Spleen (tissue), 11 donors: ENCODE data around the gene ROR1. TPM values are rescaled to one million over a fixed set of nuclear protein-coding genes. Genes with fewer than 3 reads are reported as not detected.

Source experiments
- DNase-seq: peaks from one replicate; pipeline ENCODE4 v3.0.0-alpha.2; 2020
- H3K27ac ChIP-seq, 8 donors: fragments of 200-600 bp; sonication (generic) in 7 of 8; 1 replicate in 4 of 8; 2 replicates in 4 of 8; pipeline versions ENCODE4 v1.5.0 to v1.8.0; 2016 to 2021; ENCODE audit warnings: inconsistent platforms in 4 of 8, mild to moderate bottlenecking in 4 of 8, moderate library complexity in 1 of 8
- H3K27me3 ChIP-seq, 7 donors: fragments of 200-600 bp; sonication (generic) in 6 of 7; replicated peaks in 1 of 7; 1 replicate in 4 of 7; 2 replicates in 3 of 7; pipeline versions ENCODE4 v1.5.0 to v1.8.0; 2016 to 2021; ENCODE audit warnings: inconsistent platforms in 3 of 7, mild to moderate bottlenecking in 1 of 7
- H3K36me3 ChIP-seq, 6 donors: fragments of 200-600 bp; sonication (generic) in 5 of 6; 1 replicate in 4 of 6; 2 replicates in 2 of 6; pipeline versions ENCODE4 v1.5.0 to v1.8.0; 2016 to 2021; ENCODE audit warnings: inconsistent platforms in 2 of 6
- H3K4me1 ChIP-seq, 6 donors: fragments of 200-600 bp; sonication (generic) in 5 of 6; 1 replicate in 3 of 6; 2 replicates in 3 of 6; pipeline versions ENCODE4 v1.5.0 to v1.8.0; 2016 to 2021; ENCODE audit warnings: inconsistent platforms in 3 of 6
- H3K4me3 ChIP-seq, 8 donors: fragments of 200-600 bp; sonication (generic) in 7 of 8; 1 replicate in 4 of 8; 2 replicates in 4 of 8; pipeline versions ENCODE4 v1.5.0 to v1.8.0; 2016 to 2021; ENCODE audit warnings: inconsistent platforms in 4 of 8, mild to moderate bottlenecking in 4 of 8, moderate library complexity in 2 of 8
- H3K9me3 ChIP-seq, 8 donors: fragments of 200-600 bp; sonication (generic) in 7 of 8; 1 replicate in 4 of 8; 2 replicates in 4 of 8; pipeline versions ENCODE4 v1.5.0 to v1.8.0; 2016 to 2021; ENCODE audit warnings: inconsistent platforms in 4 of 8
- POLR2A ChIP-seq, 3 donors: fragments of 450-650 bp; IDR thresholded peaks; one replicate each; pipeline ENCODE4 v1.5.1; 2017; ENCODE audit warnings: antibody characterized with exemption in 3 of 3, mild to moderate bottlenecking in 1 of 3
- POLR2AphosphoS5 ChIP-seq, 3 donors: sonication (generic); formaldehyde crosslinking; IDR thresholded peaks; one replicate each; pipeline ENCODE4 v1.5.1; 2017; ENCODE audit warnings: antibody characterized with exemption in 3 of 3
- WGBS, 5 donors: extraction: QIAGEN DNeasy Blood & Tissue Kit in 3 of 5; methylation state at CpG; one replicate each; pipeline versions ENCODE4 v1.1.5 to v1.1.7; 2013 to 2018; 5-methylcytosine and 5-hydroxymethylcytosine counted together
- intact Hi-C: fragments of 100-400 bp; cut with DNase I; formaldehyde crosslinking; loops from one replicate; pipeline ENCODE4 v1.15.0; 2023; ENCODE audit warnings: low total_unique reads
- polyA plus RNA-seq, 3 donors: library from polyadenylated mRNA; stranded (reverse); fragments of 200-250 nt; gene quantifications; one replicate each; pipeline ENCODE4 v1.2.1, GENCODE V29; 2013
- total RNA-seq, 7 donors: library from RNA; depleted of rRNA in 3 of 7; stranded (reverse); fragments of >200 nt in 3 of 7; fragmentation: NEBNext Ultra II Directional in 4 of 7; extraction: Animal tissue kit (Norgen Biotek cat#: 25700) in 4 of 7; gene quantifications; one replicate each; pipeline versions ENCODE4 v1.1.0 to v1.2.1, GENCODE V29; 2016 to 2021
- TF ChIP-seq, protein P1 (sequence below), 11 experiments: fragments of 200-600 bp in 7 of 11; fragments of 450-650 bp in 4 of 11; sonication (generic) in 4 of 11; IDR thresholded peaks in 8 of 11; conservative IDR thresholded peaks in 3 of 11; 1 replicate in 7 of 11; 2 replicates in 4 of 11; pipeline versions ENCODE4 v1.4.0 to v1.8.0; 2016 to 2021; ENCODE audit warnings: antibody characterized with exemption in 11 of 11, inconsistent platforms in 4 of 11, mild to moderate bottlenecking in 1 of 11
- donor health status: healthy with polysubstance abuse.
- donor health status: DM: no; HTN: no; CAD: no; lungs with moderate emphysema.
- donor health status: DM: no; HTN: no; CAD: no.
- donor health status: Bipolar disorder and iron deficiency.
- donor health status: healthy.
- donor health status: DM: no; HTN: no; CAD: no.
- donor health status: DM: yes; HTN: yes; CAD: no.

ROR1 gene
- total and polyA plus RNA-seq, 10 donors = 0.43 to 12.3 (median 6.4) TPM

DNA sequence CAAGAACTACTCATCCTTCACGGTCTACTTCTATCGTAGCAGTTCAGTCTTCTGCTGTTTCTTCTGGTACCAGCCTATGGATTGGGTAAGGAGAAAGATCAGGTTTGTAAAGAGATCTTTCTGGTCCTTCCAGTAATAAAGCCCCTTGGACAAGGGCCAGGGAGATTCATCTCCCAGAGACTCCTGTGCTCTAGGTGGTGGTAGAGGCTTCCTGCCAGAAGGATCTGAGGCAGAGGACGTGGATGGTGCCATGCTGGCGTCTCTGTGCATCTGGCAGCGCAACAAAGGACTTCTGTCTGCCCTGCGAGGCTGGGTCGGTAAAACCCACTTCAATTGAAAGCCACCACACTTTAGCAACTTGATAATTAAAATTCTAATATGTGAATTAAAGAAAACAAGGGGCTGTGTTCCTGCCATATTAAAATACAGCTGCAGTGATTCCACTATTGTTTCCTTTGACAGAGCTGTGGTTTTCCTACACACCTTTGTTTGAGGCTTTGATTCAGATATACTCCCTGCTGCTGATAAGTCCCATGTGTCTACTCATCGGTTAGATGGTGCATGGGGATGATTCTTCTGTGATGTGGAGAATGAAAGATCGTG is 73.6 kb downstream of the ROR1 start:
- no peak for DNase-seq
- H3K27ac ChIP-seq = no peak overlapping the region
- H3K4me3 ChIP-seq = no peak overlapping the region
- H3K36me3 ChIP-seq = no peaks in the 10 kb centered on the region
- intact Hi-C loops = no loop called here
- TF ChIP-seq POLR2A (IDR thresholded peaks at IDR 0.05) (no peak), POLR2AphosphoS5 (IDR thresholded peaks at IDR 0.05) (no peak)
- TF ChIP-seq, protein P1, sequence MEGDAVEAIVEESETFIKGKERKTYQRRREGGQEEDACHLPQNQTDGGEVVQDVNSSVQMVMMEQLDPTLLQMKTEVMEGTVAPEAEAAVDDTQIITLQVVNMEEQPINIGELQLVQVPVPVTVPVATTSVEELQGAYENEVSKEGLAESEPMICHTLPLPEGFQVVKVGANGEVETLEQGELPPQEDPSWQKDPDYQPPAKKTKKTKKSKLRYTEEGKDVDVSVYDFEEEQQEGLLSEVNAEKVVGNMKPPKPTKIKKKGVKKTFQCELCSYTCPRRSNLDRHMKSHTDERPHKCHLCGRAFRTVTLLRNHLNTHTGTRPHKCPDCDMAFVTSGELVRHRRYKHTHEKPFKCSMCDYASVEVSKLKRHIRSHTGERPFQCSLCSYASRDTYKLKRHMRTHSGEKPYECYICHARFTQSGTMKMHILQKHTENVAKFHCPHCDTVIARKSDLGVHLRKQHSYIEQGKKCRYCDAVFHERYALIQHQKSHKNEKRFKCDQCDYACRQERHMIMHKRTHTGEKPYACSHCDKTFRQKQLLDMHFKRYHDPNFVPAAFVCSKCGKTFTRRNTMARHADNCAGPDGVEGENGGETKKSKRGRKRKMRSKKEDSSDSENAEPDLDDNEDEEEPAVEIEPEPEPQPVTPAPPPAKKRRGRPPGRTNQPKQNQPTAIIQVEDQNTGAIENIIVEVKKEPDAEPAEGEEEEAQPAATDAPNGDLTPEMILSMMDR (IDR thresholded peaks at IDR 0.05 in 8 of 11, conservative IDR thresholded peaks at IDR 0.05 in 3 of 11) = no peak
- no peaks in the 10 kb centered on the region for H3K4me1 ChIP-seq
- H3K27me3 ChIP-seq = no peaks in the 10 kb centered on the region
- WGBS, 5 donors = 80 to 86% (median 84%) methylated on average over 9 of the region's 9 CpGs
- H3K9me3 ChIP-seq = no peaks in the 10 kb centered on the region

GRCh38 chr1:63848733-63849132 is 74.9 kb downstream of the ROR1 start:
- Histone ChIP-seq H3K4me1 (no peaks in the 10 kb centered on the region), H3K4me3 (no peak overlapping the region), H3K27me3 (no peaks in the 10 kb centered on the region), H3K9me3 (no peaks in the 10 kb centered on the region), H3K27ac (no peak overlapping the region), H3K36me3 (no peaks in the 10 kb centered on the region)
- WGBS, 5 donors = 78 to 85% (median 80%) methylated on average over 4 of the region's 4 CpGs
- no peak for DNase-seq
- intact Hi-C loops = no loop called here
- TF ChIP-seq, protein P1 (IDR thresholded peaks at IDR 0.05 in 8 of 11, conservative IDR thresholded peaks at IDR 0.05 in 3 of 11) = no peak
- TF ChIP-seq POLR2AphosphoS5 (IDR thresholded peaks at IDR 0.05) = no peak
- no peak for TF ChIP-seq POLR2A (IDR thresholded peaks at IDR 0.05)

DNA sequence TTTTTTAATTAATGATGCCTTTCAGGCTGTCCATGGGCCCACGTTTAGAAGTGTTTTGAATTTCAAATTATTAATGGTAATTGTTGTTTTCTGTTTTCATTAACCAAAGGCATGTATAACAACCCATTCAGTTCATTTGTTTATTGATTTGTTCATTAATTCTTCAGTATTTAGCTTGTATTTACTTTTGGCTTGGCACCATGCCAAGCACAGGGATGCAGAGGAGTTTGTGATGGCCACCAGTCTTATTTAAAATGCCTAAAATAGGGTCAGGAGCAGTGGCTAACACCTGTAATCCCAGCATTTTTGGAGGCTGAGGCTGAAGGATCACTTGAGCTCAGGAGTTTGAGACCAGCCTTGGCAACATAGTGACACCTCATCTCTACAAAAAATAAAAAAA is 75.3 kb downstream of the ROR1 start:
- no peak for TF ChIP-seq POLR2A (IDR thresholded peaks at IDR 0.05)
- TF ChIP-seq, protein P1 (IDR thresholded peaks at IDR 0.05 in 8 of 11, conservative IDR thresholded peaks at IDR 0.05 in 3 of 11) = no peak
- no peak for TF ChIP-seq POLR2AphosphoS5 (IDR thresholded peaks at IDR 0.05)
- Histone ChIP-seq H3K9me3 (no peaks in the 10 kb centered on the region), H3K4me1 (no peaks in the 10 kb centered on the region), H3K27me3 (no peaks in the 10 kb centered on the region), H3K36me3 (no peaks in the 10 kb centered on the region), H3K27ac (no peak overlapping the region), H3K4me3 (no peak overlapping the region)
- intact Hi-C loops = no loop called here
- 63 to 86% (median 70%) methylated on average over 1 of the region's 1 CpG for whole genome bisulfite sequencing, 5 donors
- no peak for DNase-seq

- DNase-seq = no peak
- no peaks in the 10 kb centered on the region for H3K36me3 ChIP-seq
- no peak overlapping the region for H3K27ac ChIP-seq
- H3K4me1 ChIP-seq = no peaks in the 10 kb centered on the region
- peaks cover 0 to 22% (median 13%) of the 10 kb centered on the region in 8 donors for H3K9me3 ChIP-seq
- H3K27me3 ChIP-seq = no peaks in the 10 kb centered on the region
- no peak overlapping the region for H3K4me3 ChIP-seq
- intact Hi-C loops = no loop called here
- TF ChIP-seq, protein P1 (IDR thresholded peaks at IDR 0.05 in 8 of 11, conservative IDR thresholded peaks at IDR 0.05 in 3 of 11) = no peak
- TF ChIP-seq POLR2AphosphoS5 (IDR thresholded peaks at IDR 0.05) (no peak), POLR2A (IDR thresholded peaks at IDR 0.05) (no peak)
- 76 to 87% (median 84%) methylated on average over 3 of the region's 3 CpGs for WGBS, 5 donors
These were observed 80.3 kb downstream of the ROR1 start for GRCh38 chr1:63854091-63854490.
